Uterus (tissue), 2 donors: ENCODE measurements around the gene MED27.

Experiments used
- CTCF ChIP-seq, 4 experiments: fragments of 200-600 bp in 2 of 4; fragments of 450-650 bp in 2 of 4; sonication (generic) in 2 of 4; IDR thresholded peaks; one replicate each; pipeline ENCODE4 v1.5.1; 2016 to 2019; ENCODE audit warnings: antibody characterized with exemption in 4 of 4, mild to moderate bottlenecking in 2 of 4, moderate library complexity in 1 of 4
- POLR2A ChIP-seq, 2 donors: fragments of 450-650 bp; IDR thresholded peaks; one replicate each; pipeline ENCODE4 v1.6.1; 2016; ENCODE audit warnings: antibody characterized with exemption in 2 of 2, mild to moderate bottlenecking in 1 of 2, moderate library complexity in 1 of 2

GRCh38 chr9:132124800-132125199, 45.1 kb upstream of the MED27 start:
- TF ChIP-seq CTCF (IDR thresholded peaks at IDR 0.05) = no peak
- no peak for TF ChIP-seq POLR2A (IDR thresholded peaks at IDR 0.05)
